Left lung (tissue), 10 donors: ENCODE measurements around the gene PDE4D. TPM values are rescaled to one million over a fixed set of nuclear protein-coding genes. Genes with fewer than 3 reads are reported as not detected.

Source experiments
- ATAC-seq: fragments of 200-7000 bp; cut with Tn5 transposase; one replicate; pipeline ENCODE4 v1.9.1; 2020; ENCODE audit warnings: moderate library complexity
- DNase-seq, 4 donors: peaks; one replicate each; pipeline ENCODE4 v3.0.0-alpha.2; 2013 to 2020
- H3K27ac ChIP-seq, 2 donors: fragments of 200-600 bp; sonication (generic) in 1 of 2; one replicate each; pipeline versions ENCODE4 v1.5.0 to v1.8.0; 2020 to 2021
- H3K27me3 ChIP-seq, 2 donors: fragments of 200-600 bp; sonication (generic) in 1 of 2; one replicate each; pipeline versions ENCODE4 v1.5.0 to v1.8.0; 2020 to 2021
- H3K36me3 ChIP-seq, 2 donors: fragments of 200-600 bp; sonication (generic) in 1 of 2; one replicate each; pipeline versions ENCODE4 v1.5.0 to v1.8.0; 2020 to 2021
- H3K4me1 ChIP-seq, 2 donors: fragments of 200-600 bp; one replicate each; pipeline ENCODE4 v1.8.0; 2021
- H3K4me3 ChIP-seq, 2 donors: fragments of 200-600 bp; sonication (generic) in 1 of 2; one replicate each; pipeline versions ENCODE4 v1.5.0 to v1.8.0; 2020 to 2021; ENCODE audit warnings: mild to moderate bottlenecking in 1 of 2
- H3K9me3 ChIP-seq, 2 donors: fragments of 200-600 bp; sonication (generic) in 1 of 2; one replicate each; pipeline versions ENCODE4 v1.5.0 to v1.8.0; 2020 to 2021
- CTCF ChIP-seq, 2 donors: fragments of 200-600 bp; sonication (generic) in 1 of 2; IDR thresholded peaks; one replicate each; pipeline versions ENCODE4 v1.5.0 to v1.8.0; 2021; ENCODE audit warnings: antibody characterized with exemption in 2 of 2
- intact Hi-C, 2 donors: fragments of 100-400 bp; cut with DNase I; formaldehyde crosslinking; loops; one replicate each; pipeline versions ENCODE4 v1.11.2 to v1.14.2; 2022
- polyA plus RNA-seq, 6 donors: library from polyadenylated mRNA; unstranded; fragments of 120-200 nt; gene quantifications; one replicate each; pipeline ENCODE4 v1.2.1, GENCODE V29; 2013; ENCODE audit not compliant: insufficient read length in 6 of 6
- total RNA-seq, 2 donors: library from RNA; stranded (reverse); fragmentation: NEBNext Ultra II Directional; extraction: Animal tissue kit (Norgen Biotek cat#: 25700); gene quantifications; one replicate each; pipeline ENCODE4 v1.2.1, GENCODE V29; 2021
- donor health status: DM: no; HTN: yes; CAD: no.
- donor health status: DM: no; HTN: no; CAD: no.

The PDE4D gene
- total and polyA plus RNA-seq, 8 donors = 21.4 to 57.1 (median 25.4) TPM

DNA sequence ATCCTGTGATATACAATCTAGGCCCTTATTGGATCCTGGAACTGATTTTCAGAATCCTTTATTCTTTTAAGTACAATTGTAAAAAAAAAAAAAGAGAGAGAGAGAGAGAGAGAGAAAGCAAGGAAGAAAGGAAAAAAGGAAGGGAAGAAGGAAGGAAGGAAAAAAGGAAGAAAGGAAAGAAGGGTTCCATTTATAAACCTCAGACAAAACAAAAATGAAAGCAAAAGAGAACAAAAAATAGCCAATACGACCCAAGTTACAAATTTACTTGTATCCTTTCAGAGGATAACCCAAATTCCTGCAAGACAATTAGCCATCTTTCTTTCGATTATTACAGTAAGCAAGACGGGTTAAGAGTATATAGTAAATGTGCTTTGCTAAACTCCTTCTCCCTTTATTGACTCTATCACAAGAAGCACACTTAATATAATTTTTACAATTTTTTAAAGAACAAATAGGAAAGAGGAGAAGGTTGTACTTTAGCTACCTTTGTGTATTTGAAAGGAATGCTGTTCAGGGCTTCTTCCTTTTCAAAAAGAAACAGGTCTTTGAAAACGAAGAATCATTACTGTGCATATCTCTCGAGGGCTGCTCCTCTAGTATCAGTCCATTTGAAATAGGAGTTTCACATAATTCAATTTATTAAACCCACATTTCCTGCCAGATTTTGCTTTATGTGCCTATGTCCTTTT lies 767.4 kb downstream of the PDE4D start:
- no peak overlapping the region for H3K4me3 ChIP-seq
- ATAC-seq (no peak), DNase-seq (no peak)
- H3K36me3 ChIP-seq = no peaks in the 10 kb centered on the region
- H3K9me3 ChIP-seq = no peaks in the 10 kb centered on the region
- intact Hi-C loops = no loop called here
- peak overlapping the region; percentile 74 to 91 for H3K27ac ChIP-seq
- no peaks in the 10 kb centered on the region for H3K27me3 ChIP-seq
- TF ChIP-seq CTCF (IDR thresholded peaks at IDR 0.05) = no peak
- peaks cover 9 to 39% of the 10 kb centered on the region in 2 donors for H3K4me1 ChIP-seq

DNA sequence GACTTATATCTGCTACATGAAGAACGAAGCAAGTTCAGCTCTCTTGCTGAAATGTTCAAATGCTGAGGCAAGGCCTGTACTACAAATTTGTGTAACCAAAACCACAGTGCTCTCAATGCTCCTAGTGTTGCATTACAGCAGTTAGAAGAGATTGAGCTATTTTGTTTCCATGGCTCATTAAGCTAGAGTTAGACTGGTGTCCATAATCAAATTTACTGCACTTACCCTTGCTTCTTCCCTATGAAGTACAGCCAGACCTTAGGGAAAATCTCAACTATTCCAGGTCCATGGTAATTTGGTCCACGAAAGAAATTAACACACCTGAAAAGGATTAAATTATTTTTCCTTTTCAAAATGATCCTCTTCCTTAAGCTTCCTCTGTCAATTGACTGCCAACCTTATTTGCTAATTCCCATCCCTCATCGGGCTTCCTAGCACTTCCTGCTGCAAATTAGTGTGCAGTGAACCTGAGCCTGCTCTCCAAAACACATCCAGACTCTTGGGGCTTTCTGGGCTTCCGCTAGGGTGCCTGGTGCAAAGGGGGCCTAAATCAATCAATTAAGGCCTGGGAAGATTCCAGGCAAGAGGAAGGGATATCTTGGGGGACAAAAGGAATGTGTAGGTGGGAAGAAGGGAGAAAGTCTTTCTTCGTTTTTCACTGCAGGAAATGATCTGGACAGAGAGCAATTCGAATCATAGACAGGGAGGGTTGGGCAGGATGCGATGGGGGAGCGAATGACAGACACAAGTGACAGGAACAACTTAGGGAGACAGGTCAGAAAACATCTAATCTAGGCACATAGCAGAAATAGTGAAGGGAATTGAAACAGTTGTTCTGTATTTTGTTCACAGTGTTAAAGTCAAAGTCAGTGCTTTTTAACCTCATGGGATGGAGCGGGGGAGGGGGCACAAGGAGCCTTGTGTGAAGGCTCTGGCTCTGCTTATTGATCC lies 768.2 kb downstream of the PDE4D start:
- intact Hi-C loops = no loop called here

DNA sequence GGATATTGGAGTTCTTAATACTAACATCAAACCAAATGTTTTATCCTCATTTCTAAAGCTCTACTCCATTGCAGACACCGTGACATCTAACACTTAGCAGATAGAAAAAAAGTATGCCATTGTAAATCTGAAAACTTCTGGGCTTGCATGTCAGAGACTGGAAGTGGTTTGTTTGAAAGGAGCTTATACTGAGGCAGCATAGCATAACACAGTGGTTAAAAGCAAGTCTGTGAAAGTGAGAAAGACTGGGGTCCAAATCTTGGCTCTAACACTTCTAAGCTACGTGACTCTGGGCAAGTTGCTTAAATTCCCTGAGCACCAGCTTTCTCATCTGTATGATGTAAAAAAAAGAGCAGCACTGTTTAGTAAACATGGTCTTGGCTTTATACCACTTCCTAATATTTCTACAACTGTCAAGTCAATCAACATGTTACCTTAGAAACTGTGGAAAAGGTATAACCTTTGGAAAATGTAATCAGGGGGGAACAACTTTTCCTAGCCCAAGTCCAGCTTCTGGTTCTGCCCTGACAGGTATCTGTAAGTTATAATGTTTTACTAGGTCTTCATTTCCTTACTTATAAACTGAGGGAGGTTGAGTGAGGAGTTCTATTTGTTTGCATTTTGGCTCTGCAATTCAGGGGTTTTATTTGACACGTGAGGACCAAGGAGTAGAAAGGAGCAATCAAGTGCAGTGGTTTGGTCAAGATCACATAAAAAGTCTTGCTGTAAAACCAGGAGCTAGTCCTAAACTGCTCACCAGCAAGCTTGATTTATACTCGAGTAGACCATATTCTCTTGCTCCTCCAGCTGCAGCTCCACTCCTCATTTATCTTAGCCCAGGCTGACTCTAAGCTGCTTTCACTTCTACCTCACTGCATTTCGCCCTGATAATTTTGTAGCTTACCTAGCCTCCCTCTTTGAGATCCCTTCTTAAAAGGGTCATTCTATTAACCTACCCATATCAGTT lies 769.6 kb downstream of the PDE4D start:
- peak overlapping the region; percentile 49 to 74 for H3K27ac ChIP-seq
- no peaks in the 10 kb centered on the region for H3K27me3 ChIP-seq
- DNase-seq (no peak), ATAC-seq (peak; percentile 5)
- no peak for TF ChIP-seq CTCF (IDR thresholded peaks at IDR 0.05)
- peaks cover 9 to 33% of the 10 kb centered on the region in 2 donors for H3K4me1 ChIP-seq
- H3K9me3 ChIP-seq = no peaks in the 10 kb centered on the region
- intact Hi-C loops = no loop called here
- H3K4me3 ChIP-seq = no peak overlapping the region
- H3K36me3 ChIP-seq = no peaks in the 10 kb centered on the region

More for the DNA sequence above, 768.2 kb downstream of the PDE4D start:
- ATAC-seq (no peak), DNase-seq (no peak)
- Histone ChIP-seq H3K4me3 (no peak overlapping the region), H3K9me3 (no peaks in the 10 kb centered on the region), H3K27ac (peak overlapping the region; percentile 74 to 91), H3K4me1 (peaks cover 9 to 37% of the 10 kb centered on the region in 2 donors), H3K27me3 (no peaks in the 10 kb centered on the region), H3K36me3 (no peaks in the 10 kb centered on the region)
- TF ChIP-seq CTCF (IDR thresholded peaks at IDR 0.05) = no peak

DNA sequence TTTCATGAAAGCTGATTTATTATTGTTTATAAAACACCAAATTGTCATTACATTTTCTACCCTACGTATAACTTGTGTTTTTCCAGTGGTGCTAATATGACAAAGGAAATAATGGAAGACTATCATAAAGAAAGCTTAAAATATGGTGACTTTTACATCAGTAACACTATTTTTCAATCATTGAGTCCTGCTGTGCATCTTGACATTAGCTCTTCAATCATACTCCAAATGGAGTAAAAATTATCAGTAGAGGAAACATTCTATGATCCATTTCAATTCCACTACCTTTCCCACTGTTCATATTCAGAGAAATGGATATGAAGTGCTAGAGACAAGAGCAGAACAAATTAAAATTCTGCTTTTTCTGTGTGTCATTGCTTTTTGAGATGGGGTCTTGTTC lies 774.0 kb downstream of the PDE4D start:
- Histone ChIP-seq H3K36me3 (no peaks in the 10 kb centered on the region), H3K9me3 (no peaks in the 10 kb centered on the region), H3K27me3 (no peaks in the 10 kb centered on the region), H3K4me1 (peaks cover 0 to 6% of the 10 kb centered on the region in 2 donors), H3K27ac (no peak overlapping the region), H3K4me3 (no peak overlapping the region)
- no peak for DNase-seq
- no peak for ATAC-seq
- intact Hi-C loops = no loop called here
- TF ChIP-seq CTCF (IDR thresholded peaks at IDR 0.05) = no peak
